ENCODE results near the gene ZFC3H1.

GRCh38 chr12:71581206-71581605 is 82.4 kb downstream of the ZFC3H1 start:
- TF ChIP-seq CTCF (conservative IDR thresholded peaks at IDR 0.05 in 1 of 2, IDR thresholded peaks at IDR 0.05 in 1 of 2; ENCODE audit: extremely low read depth in 1 of 2, insufficient read depth in 1 of 2, low read depth in 1 of 2, low read length in 2 of 2) = no peak
- TF ChIP-seq EZH2 (IDR thresholded peaks at IDR 0.05; ENCODE audit: borderline replicate concordance, low read length) = no peak

Measured in mammary epithelial cell (primary cell).